Type B pancreatic cell (in vitro differentiated cells): ENCODE data around the gene HOXC10. TPM values are rescaled to one million over a fixed set of nuclear protein-coding genes. Genes with fewer than 3 reads are reported as not detected.

ENCODE experiments used
- DNase-seq: peaks from one replicate; pipeline ENCODE4 v3.0.0; 2021; ENCODE audit warnings: mixed read lengths; ENCODE audit not compliant: unreplicated experiment; ENCODE audit errors: extremely low spot score
- H3K27ac Mint-ChIP-seq: 2 replicates; pipeline ENCODE4 v1.8.0; 2021; ENCODE audit warnings: mild to moderate bottlenecking, mixed read lengths
- H3K27me3 Mint-ChIP-seq: 2 replicates; pipeline ENCODE4 v1.8.0; 2021; ENCODE audit warnings: mixed read lengths
- H3K36me3 Mint-ChIP-seq: 2 replicates; pipeline ENCODE4 v1.8.0; 2021; ENCODE audit warnings: mixed read lengths
- H3K4me1 Mint-ChIP-seq: one replicate; pipeline ENCODE4 v1.8.0; 2021; ENCODE audit warnings: mixed read lengths; ENCODE audit not compliant: unreplicated experiment
- H3K4me3 Mint-ChIP-seq: 2 replicates; pipeline ENCODE4 v1.8.0; 2021; ENCODE audit warnings: mild to moderate bottlenecking, mixed read lengths
- H3K9me3 Mint-ChIP-seq: 2 replicates; pipeline ENCODE4 v1.8.0; 2021; ENCODE audit warnings: mixed read lengths
- CTCF ChIP-seq: fragments of 200-600 bp; sonication (generic); conservative IDR thresholded peaks from 2 replicates; pipeline ENCODE4 v1.5.0; 2021; ENCODE audit warnings: antibody characterized with exemption, mild to moderate bottlenecking
- total RNA-seq: library from RNA; stranded (reverse); gene quantifications from 2 replicates; pipeline ENCODE4 v1.2.1, GENCODE V29; 2021; ENCODE audit warnings: low replicate concordance

The HOXC10 gene
- total RNA-seq, 1 donor from 2014 or later: not detected

GRCh38 chr12:54004063-54004840 is 19.3 kb downstream of the HOXC10 start:
- no peak for TF ChIP-seq CTCF
- H3K27me3 Mint-ChIP-seq: peaks cover 99% of the 10 kb centered on the region
- no peak for DNase-seq
- no peak overlapping the region for H3K4me3 Mint-ChIP-seq
- H3K27ac Mint-ChIP-seq: no peak overlapping the region
- H3K36me3 Mint-ChIP-seq: no peaks in the 10 kb centered on the region
- no peaks in the 10 kb centered on the region for H3K9me3 Mint-ChIP-seq
- peaks cover 19% of the 10 kb centered on the region for H3K4me1 Mint-ChIP-seq

GRCh38 chr12:54004841-54005530 is 20.0 kb downstream of the HOXC10 start:
- no peak for TF ChIP-seq CTCF
- no peak for DNase-seq
- Mint-ChIP-seq H3K9me3 (no peaks in the 10 kb centered on the region), H3K4me3 (no peak overlapping the region), H3K36me3 (no peaks in the 10 kb centered on the region), H3K4me1 (peaks cover 22% of the 10 kb centered on the region), H3K27ac (no peak overlapping the region), H3K27me3 (peaks cover 99% of the 10 kb centered on the region)

- Mint-ChIP-seq H3K4me3 (peak overlapping the region; percentile 75), H3K27ac (no peak overlapping the region)
- DNase-seq: no peak
These were observed 20.5 kb downstream of the HOXC10 start for GRCh38 chr12:54005531-54005852.

GRCh38 chr12:54005853-54006558 is 21.1 kb downstream of the HOXC10 start:
- no peak overlapping the region for H3K27ac Mint-ChIP-seq
- peaks cover 99% of the 10 kb centered on the region for H3K27me3 Mint-ChIP-seq
- H3K9me3 Mint-ChIP-seq: no peaks in the 10 kb centered on the region
- DNase-seq: peak; percentile 93
- H3K36me3 Mint-ChIP-seq: no peaks in the 10 kb centered on the region
- H3K4me3 Mint-ChIP-seq: peak overlapping the region; percentile 75
- peak; percentile 98 for TF ChIP-seq CTCF
- H3K4me1 Mint-ChIP-seq: peaks cover 24% of the 10 kb centered on the region

More at GRCh38 chr12:54005531-54005852, 20.5 kb downstream of the HOXC10 start:
- Mint-ChIP-seq H3K9me3 (no peaks in the 10 kb centered on the region), H3K27me3 (peaks cover 99% of the 10 kb centered on the region), H3K36me3 (no peaks in the 10 kb centered on the region), H3K4me1 (peaks cover 22% of the 10 kb centered on the region)
- no peak for TF ChIP-seq CTCF

GRCh38 chr12:54006559-54007220 is 21.7 kb downstream of the HOXC10 start:
- Mint-ChIP-seq H3K9me3 (no peaks in the 10 kb centered on the region), H3K4me1 (peaks cover 28% of the 10 kb centered on the region), H3K27me3 (peaks cover 99% of the 10 kb centered on the region), H3K4me3 (peak overlapping the region; percentile 75), H3K27ac (no peak overlapping the region), H3K36me3 (no peaks in the 10 kb centered on the region)
- TF ChIP-seq CTCF: no peak
- DNase-seq: no peak
